K562 (cell line): ENCODE measurements around the gene HMGN1. TPM values are rescaled to one million over a fixed set of nuclear protein-coding genes. Genes with fewer than 3 reads are reported as not detected.
A peak's percentile ranks its signal among the peaks of the same experiment; 100 is the strongest.

Experiments used
- ARNT ChIP-seq, 2 experiments: fragments of 450-650 bp; IDR thresholded peaks; 2 replicates each; pipeline ENCODE4 v1.6.1; 2016; ENCODE audit warnings: mild to moderate bottlenecking in 1 of 2
- BRCA1 ChIP-seq, 2 experiments: fragments of 450-650 bp in 1 of 2; sonication (generic) in 1 of 2; formaldehyde crosslinking in 1 of 2; IDR thresholded peaks; 2 replicates each; pipeline versions ENCODE4 v1.5.0 to v1.6.1; 2017 to 2020; ENCODE audit warnings: mild to moderate bottlenecking in 1 of 2, missing genetic modification reagents in 1 of 2
- BRD9 ChIP-seq: fragments of 450-650 bp; IDR thresholded peaks from 2 replicates; pipeline ENCODE4 v1.6.1; 2018; ENCODE audit warnings: low read depth; ENCODE audit not compliant: partially characterized antibody
- CHD4 ChIP-seq: fragments of 200-600 bp; sonication (generic); IDR thresholded peaks from 3 replicates; pipeline ENCODE4 v1.6.1; 2012; ENCODE audit warnings: low read depth, mild to moderate bottlenecking, mixed read lengths, low read length, inconsistent platforms; ENCODE audit not compliant: insufficient read depth, insufficient replicate concordance, poor library complexity, severe bottlenecking
- CREB5 ChIP-seq: fragments of 250-450 bp; sonication (Bioruptor Pico); IDR thresholded peaks from 2 replicates; pipeline ENCODE4 v1.5.0; 2020; ENCODE audit warnings: mild to moderate bottlenecking
- HLTF ChIP-seq: fragments of 450-650 bp; IDR thresholded peaks from 2 replicates; pipeline ENCODE4 v1.6.1; 2016
- HNRNPLL ChIP-seq: fragments of 200-400 bp; formaldehyde crosslinking; IDR thresholded peaks from 2 replicates; pipeline ENCODE4 v1.6.1; 2017; ENCODE audit warnings: low read length, low read depth, mild to moderate bottlenecking; ENCODE audit not compliant: poor library complexity, severe bottlenecking
- HNRNPUL1 ChIP-seq: fragments of 200-400 bp; formaldehyde crosslinking; IDR thresholded peaks from 2 replicates; pipeline ENCODE4 v1.6.1; 2017; ENCODE audit warnings: low read length
- NRF1 ChIP-seq, 2 experiments: fragments of 450-650 bp; IDR thresholded peaks in 1 of 2; conservative IDR thresholded peaks in 1 of 2; 2 replicates each; pipeline ENCODE4 v1.6.1; 2014; ENCODE audit warnings: mild to moderate bottlenecking in 2 of 2
- POLR2G ChIP-seq: fragments of 200-400 bp; formaldehyde crosslinking; IDR thresholded peaks from 2 replicates; pipeline ENCODE4 v1.6.1; 2017; ENCODE audit warnings: low read depth, mild to moderate bottlenecking, antibody characterized with exemption, low read length, moderate library complexity
- POLR2H ChIP-seq: IDR thresholded peaks from 2 replicates; pipeline ENCODE4 v1.6.1; 2016; ENCODE audit warnings: missing genetic modification characterization, low read depth, mild to moderate bottlenecking, control low read depth, missing compliant biosample characterization, moderate library complexity
- RFX1 ChIP-seq: fragments of 450-650 bp; IDR thresholded peaks from 2 replicates; pipeline ENCODE4 v1.6.1; 2016; ENCODE audit warnings: mild to moderate bottlenecking, moderate library complexity
- SETDB1 ChIP-seq: IDR thresholded peaks from one replicate; pipeline ENCODE4 v1.6.1; 2012; ENCODE audit warnings: low read length, control low read depth, inconsistent platforms
- SPI1 ChIP-seq: IDR thresholded peaks from 2 replicates; pipeline ENCODE4 v1.6.1; 2011; ENCODE audit warnings: low read depth, low read length, control low read depth, borderline replicate concordance
- SUPT5H ChIP-seq: fragments of 450-650 bp; IDR thresholded peaks from 2 replicates; pipeline ENCODE4 v1.6.1; 2016
- TAL1 ChIP-seq: fragments of 450-650 bp; IDR thresholded peaks from 2 replicates; pipeline ENCODE4 v1.6.1; 2016; ENCODE audit warnings: mild to moderate bottlenecking
- TRIM24 ChIP-seq, 2 experiments: fragments of 450-650 bp; IDR thresholded peaks; 2 replicates each; pipeline ENCODE4 v1.6.1; 2016
- ZBTB8A ChIP-seq: fragments of 450-650 bp; IDR thresholded peaks from 2 replicates; pipeline ENCODE4 v1.6.1; 2018; ENCODE audit warnings: mild to moderate bottlenecking, moderate library complexity; ENCODE audit not compliant: partially characterized antibody
- ZNF354B ChIP-seq: fragments of 250-450 bp; sonication (Bioruptor Pico); IDR thresholded peaks from 2 replicates; pipeline ENCODE4 v1.4.0; 2020
- ZNF551 ChIP-seq: fragments of 250-450 bp; sonication (Bioruptor Pico); IDR thresholded peaks from 2 replicates; pipeline ENCODE4 v1.5.0; 2021; ENCODE audit warnings: mild to moderate bottlenecking, moderate library complexity
- ZNF589 ChIP-seq: fragments of 200-800 bp; sonication (Bioruptor generic); IDR thresholded peaks from 2 replicates; pipeline ENCODE4 v1.6.1; 2016; ENCODE audit warnings: low read depth, missing genetic modification characterization, missing compliant biosample characterization
- ZNF699 ChIP-seq: fragments of 250-450 bp; sonication (Bioruptor Pico); IDR thresholded peaks from 2 replicates; pipeline ENCODE4 v1.8.0; 2021; ENCODE audit warnings: mild to moderate bottlenecking, moderate library complexity; ENCODE audit not compliant: insufficient replicate concordance
- polyA plus RNA-seq, 8 experiments: library from polyadenylated mRNA; depleted of rRNA in 4 of 8; stranded (reverse) in 5 of 8; unstranded in 3 of 8; fragments of >200 nt; fragmentation: Nextera tagmentation in 2 of 8; fragmentation: Illumina TruSeq in 1 of 8; extraction: Ambion mirVana in 2 of 8; extraction: Trizol in 1 of 8; gene quantifications; 2 replicates each; pipeline versions ENCODE4 v1.2.1 to v1.2.3, GENCODE V29; 2011 to 2014; ENCODE audit warnings: inconsistent platforms in 1 of 8, missing spikeins in 1 of 8
- total RNA-seq, 7 experiments: library from RNA; depleted of rRNA in 6 of 7; stranded (reverse); fragments of >200 nt in 6 of 7; fragmentation: Illumina TruSeq in 2 of 7; extraction: Trizol in 2 of 7; gene quantifications; 2 replicates each; pipeline versions ENCODE4 v1.2.1 to v1.2.3, GENCODE V29; 2011 to 2021; ENCODE audit warnings: low replicate concordance in 1 of 7
- TF ChIP-seq, protein P1 (sequence below): sonication (generic); IDR thresholded peaks from 2 replicates; pipeline ENCODE4 v1.6.1; 2016

Gene HMGN1
- total and polyA plus RNA-seq, 9 of the 15 experiments (the other 6 are each of a cell fraction or from before 2014, with no cell fraction given): 124 to 626 (median 498) TPM

DNA sequence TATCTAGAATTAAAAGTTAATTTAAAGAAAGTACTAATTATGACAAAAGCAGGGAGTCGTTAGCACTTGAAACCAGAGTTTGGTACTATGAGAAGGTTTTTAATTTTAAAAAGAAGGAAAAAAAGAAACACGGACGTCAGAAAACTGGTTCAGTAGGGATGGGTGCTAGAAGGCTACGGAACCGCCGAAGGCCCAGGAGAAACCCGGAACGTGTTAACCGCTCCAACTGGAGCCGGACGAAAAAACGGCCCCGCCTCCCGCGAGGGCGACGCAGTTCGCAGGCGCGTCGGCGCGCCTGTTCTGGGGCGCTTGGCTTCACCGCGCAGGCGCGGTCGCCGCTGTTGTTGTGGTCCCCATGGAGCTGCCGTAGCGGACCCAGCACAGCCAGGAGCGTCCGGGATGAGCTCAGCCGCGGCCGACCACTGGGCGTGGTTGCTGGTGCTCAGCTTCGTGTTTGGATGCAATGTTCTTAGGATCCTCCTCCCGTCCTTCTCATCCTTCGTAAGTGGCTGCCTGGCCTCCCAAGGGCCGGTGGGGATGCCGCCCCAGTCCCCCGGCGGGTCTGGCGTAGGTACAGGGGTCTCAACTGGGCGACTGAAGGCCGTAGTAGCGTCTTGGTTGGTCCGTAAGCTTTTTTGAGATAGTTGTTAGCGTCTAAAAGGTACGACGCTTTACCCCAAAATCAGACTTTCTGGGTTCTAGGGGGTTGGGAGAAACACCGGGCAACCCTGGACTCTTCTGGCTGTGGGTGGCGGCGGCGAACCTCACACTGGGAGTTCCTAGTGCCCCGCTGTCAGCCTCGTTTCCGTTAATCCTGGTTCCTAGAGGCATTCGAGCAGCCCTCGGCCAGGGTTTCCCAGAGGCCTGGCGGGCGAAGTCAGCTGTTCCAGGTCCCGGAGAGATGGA, 31.4 kb upstream of the HMGN1 start (continued):
- TF ChIP-seq HNRNPLL (peak; percentile 82), ZNF699 (CRISPR knock-in tag) (no peak), ARNT (IDR thresholded peaks at IDR 0.05) (0 out of 4 replicates have a peak, but pooled peaks of 1 of the 2 experiments have one; percentile 4), ZBTB8A (no peak), SPI1 (no peak), SETDB1 (no peak), ZNF551 (CRISPR knock-in tag) (no peak), CREB5 (CRISPR knock-in tag) (no peak), SUPT5H (peak; percentile 71), ZNF354B (no peak), ZNF589 (CRISPR knock-in tag) (no peak), CHD4 (no peak), BRD9 (peak; percentile 16), HLTF (no peak), RFX1 (peak; percentile 83), NRF1 (conservative IDR thresholded peaks at IDR 0.05 in 1 of 2, IDR thresholded peaks at IDR 0.05 in 1 of 2) (peak; percentile 97 to 98), POLR2H (tag) (peak; percentile 88), TAL1 (no peak), POLR2G (peak; percentile 90), HNRNPUL1 (no peak), TRIM24 (IDR thresholded peaks at IDR 0.05) (no peak), BRCA1 (IDR thresholded peaks at IDR 0.05) (no peak), BRCA1 (CRISPR knock-in tag; IDR thresholded peaks at IDR 0.05) (no peak)
- TF ChIP-seq, protein P1, sequence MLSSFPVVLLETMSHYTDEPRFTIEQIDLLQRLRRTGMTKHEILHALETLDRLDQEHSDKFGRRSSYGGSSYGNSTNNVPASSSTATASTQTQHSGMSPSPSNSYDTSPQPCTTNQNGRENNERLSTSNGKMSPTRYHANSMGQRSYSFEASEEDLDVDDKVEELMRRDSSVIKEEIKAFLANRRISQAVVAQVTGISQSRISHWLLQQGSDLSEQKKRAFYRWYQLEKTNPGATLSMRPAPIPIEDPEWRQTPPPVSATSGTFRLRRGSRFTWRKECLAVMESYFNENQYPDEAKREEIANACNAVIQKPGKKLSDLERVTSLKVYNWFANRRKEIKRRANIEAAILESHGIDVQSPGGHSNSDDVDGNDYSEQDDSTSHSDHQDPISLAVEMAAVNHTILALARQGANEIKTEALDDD: no peak
